HepG2 (cell line): ENCODE data around the gene MRPL27. TPM values are rescaled to one million over a fixed set of nuclear protein-coding genes. Genes with fewer than 3 reads are reported as not detected.
A peak's percentile ranks its signal among the peaks of the same experiment; 100 is the strongest.

ENCODE experiments used
- DR1 ChIP-seq: sonication (generic); formaldehyde crosslinking; IDR thresholded peaks from 2 replicates; pipeline ENCODE4 v1.8.0; 2021; ENCODE audit warnings: mild to moderate bottlenecking, missing genetic modification reagents, inconsistent platforms
- ETV5 ChIP-seq: IDR thresholded peaks from 2 replicates; pipeline ENCODE4 v1.6.1; 2018; ENCODE audit warnings: missing biosample characterization, missing genetic modification reagents, inconsistent platforms, borderline replicate concordance
- KLF16 ChIP-seq, 2 experiments: sonication (generic) in 1 of 2; formaldehyde crosslinking in 1 of 2; IDR thresholded peaks; 2 replicates each; pipeline versions ENCODE4 v1.6.1 to v1.8.0; 2016 to 2023; ENCODE audit warnings: missing genetic modification reagents in 2 of 2, missing compliant biosample characterization in 1 of 2
- SMAD1 ChIP-seq: sonication (generic); formaldehyde crosslinking; IDR thresholded peaks from 2 replicates; pipeline ENCODE4 v1.4.0; 2020; ENCODE audit warnings: missing genetic modification reagents, low read depth, mild to moderate bottlenecking, borderline replicate concordance
- ZFP62 ChIP-seq: sonication (generic); formaldehyde crosslinking; IDR thresholded peaks from 2 replicates; pipeline ENCODE4 v1.4.0; 2020; ENCODE audit warnings: missing genetic modification reagents
- ZNF350 ChIP-seq: sonication (generic); formaldehyde crosslinking; IDR thresholded peaks from 2 replicates; pipeline ENCODE4 v1.4.0; 2020; ENCODE audit warnings: mild to moderate bottlenecking, low read depth, missing genetic modification reagents, borderline replicate concordance
- ZNF607 ChIP-seq: sonication (generic); formaldehyde crosslinking; IDR thresholded peaks from 2 replicates; pipeline ENCODE4 v1.5.1; 2020; ENCODE audit warnings: missing genetic modification reagents, mild to moderate bottlenecking, borderline replicate concordance
- ZNF670 ChIP-seq: sonication (generic); formaldehyde crosslinking; IDR thresholded peaks from 2 replicates; pipeline ENCODE4 v1.8.0; 2022; ENCODE audit warnings: mild to moderate bottlenecking, missing genetic modification reagents, borderline replicate concordance
- ZNF678 ChIP-seq: sonication (generic); formaldehyde crosslinking; IDR thresholded peaks from 2 replicates; pipeline ENCODE4 v1.4.0; 2020; ENCODE audit warnings: mild to moderate bottlenecking, missing genetic modification reagents
- ZNF761 ChIP-seq: sonication (generic); formaldehyde crosslinking; conservative IDR thresholded peaks from 2 replicates; pipeline ENCODE4 v1.4.0; 2020; ENCODE audit warnings: mild to moderate bottlenecking, missing genetic modification reagents
- ZNF777 ChIP-seq: sonication (generic); formaldehyde crosslinking; IDR thresholded peaks from 2 replicates; pipeline ENCODE4 v1.4.0; 2020; ENCODE audit warnings: missing genetic modification reagents
- ZSCAN30 ChIP-seq: sonication (generic); formaldehyde crosslinking; IDR thresholded peaks from 2 replicates; pipeline ENCODE4 v1.5.0; 2020; ENCODE audit warnings: mild to moderate bottlenecking, missing genetic modification reagents
- ZSCAN9 ChIP-seq: IDR thresholded peaks from 2 replicates; pipeline ENCODE4 v1.6.1; 2016; ENCODE audit warnings: borderline replicate concordance
- polyA plus RNA-seq, 8 experiments: library from polyadenylated mRNA; depleted of rRNA in 3 of 8; stranded (reverse) in 7 of 8; unstranded in 1 of 8; fragments of >200 nt; fragmentation: Illumina TruSeq in 4 of 8; extraction: Trizol in 4 of 8; gene quantifications; 2 replicates each; pipeline versions ENCODE4 v1.2.1 to v1.2.3, GENCODE V29; 2011 to 2016; ENCODE audit warnings: low read depth in 4 of 8, missing spikeins in 1 of 8, mixed read lengths in 1 of 8; ENCODE audit not compliant: insufficient read depth in 1 of 8
- total RNA-seq, 5 experiments: library from RNA; depleted of rRNA; stranded (reverse); fragments of >200 nt; fragmentation: Illumina TruSeq; extraction: Trizol; gene quantifications; 2 replicates each; pipeline ENCODE4 v1.2.3, GENCODE V29; 2016; ENCODE audit warnings: low read depth in 1 of 5
- TF ChIP-seq, protein P1 (sequence below): sonication (generic); formaldehyde crosslinking; IDR thresholded peaks from 2 replicates; pipeline ENCODE4 v1.4.0; 2020; ENCODE audit warnings: missing genetic modification reagents
- TF ChIP-seq, protein P2 (sequence below): sonication (generic); formaldehyde crosslinking; IDR thresholded peaks from 2 replicates; pipeline ENCODE4 v1.5.1; 2020; ENCODE audit warnings: missing genetic modification reagents, mild to moderate bottlenecking, borderline replicate concordance
- TF ChIP-seq, protein P3 (sequence below): sonication (generic); formaldehyde crosslinking; IDR thresholded peaks from 2 replicates; pipeline ENCODE4 v1.5.0; 2020; ENCODE audit warnings: missing genetic modification reagents
- TF ChIP-seq, protein P4 (sequence below): sonication (generic); formaldehyde crosslinking; IDR thresholded peaks from 2 replicates; pipeline ENCODE4 v1.4.0; 2020; ENCODE audit warnings: mild to moderate bottlenecking, low read depth, missing genetic modification reagents
- TF ChIP-seq, protein P5 (sequence below): sonication (generic); formaldehyde crosslinking; IDR thresholded peaks from 2 replicates; pipeline ENCODE4 v1.5.0; 2020; ENCODE audit warnings: missing genetic modification reagents, mild to moderate bottlenecking, borderline replicate concordance

The MRPL27 gene
- total and polyA plus RNA-seq, 2 of the 13 experiments (the other 11 are each of a cell fraction or from before 2014, with no cell fraction given): 137 to 217 TPM

DNA sequence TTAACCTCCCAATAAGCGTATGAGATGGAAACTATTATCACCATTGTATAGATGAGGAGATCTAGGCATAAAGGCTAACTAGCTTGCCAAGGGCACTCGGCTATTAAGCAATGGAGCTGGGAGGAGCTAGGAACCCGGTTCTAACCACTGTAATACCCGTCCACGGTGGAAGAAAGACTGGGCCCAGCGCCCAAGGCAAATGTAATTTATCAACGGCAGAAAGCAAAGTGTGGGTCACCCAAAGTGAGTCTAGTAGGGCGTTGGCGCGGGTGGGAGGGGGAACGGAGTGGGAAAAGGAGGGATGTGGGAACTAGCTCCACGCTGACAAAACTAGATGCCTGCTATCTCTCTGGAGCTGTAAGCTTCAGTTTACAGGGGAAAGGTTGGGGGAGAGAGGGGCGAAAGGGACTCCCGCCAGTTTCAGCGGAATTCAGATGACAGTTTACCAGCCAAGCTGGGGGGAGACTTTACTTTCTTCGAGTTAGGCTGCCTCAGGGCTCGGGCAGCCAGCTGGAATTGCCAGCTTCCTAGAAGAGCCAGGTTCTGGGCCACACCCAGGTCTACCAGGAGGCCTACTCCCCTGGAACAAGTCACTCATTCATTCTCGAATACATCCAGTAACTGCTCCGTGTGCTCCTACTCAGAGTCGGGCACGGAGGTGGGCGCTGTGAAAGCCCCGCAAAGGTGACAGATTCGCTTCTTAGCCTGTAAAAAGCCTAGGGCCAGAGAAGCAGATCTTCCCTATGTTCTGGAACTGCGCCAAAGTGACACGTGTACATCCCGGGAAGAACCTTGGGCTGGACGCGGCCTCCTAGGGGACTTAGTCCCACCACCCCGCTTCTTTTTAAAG is 23.5 kb upstream of the MRPL27 start (continued):
- TF ChIP-seq, protein P1, sequence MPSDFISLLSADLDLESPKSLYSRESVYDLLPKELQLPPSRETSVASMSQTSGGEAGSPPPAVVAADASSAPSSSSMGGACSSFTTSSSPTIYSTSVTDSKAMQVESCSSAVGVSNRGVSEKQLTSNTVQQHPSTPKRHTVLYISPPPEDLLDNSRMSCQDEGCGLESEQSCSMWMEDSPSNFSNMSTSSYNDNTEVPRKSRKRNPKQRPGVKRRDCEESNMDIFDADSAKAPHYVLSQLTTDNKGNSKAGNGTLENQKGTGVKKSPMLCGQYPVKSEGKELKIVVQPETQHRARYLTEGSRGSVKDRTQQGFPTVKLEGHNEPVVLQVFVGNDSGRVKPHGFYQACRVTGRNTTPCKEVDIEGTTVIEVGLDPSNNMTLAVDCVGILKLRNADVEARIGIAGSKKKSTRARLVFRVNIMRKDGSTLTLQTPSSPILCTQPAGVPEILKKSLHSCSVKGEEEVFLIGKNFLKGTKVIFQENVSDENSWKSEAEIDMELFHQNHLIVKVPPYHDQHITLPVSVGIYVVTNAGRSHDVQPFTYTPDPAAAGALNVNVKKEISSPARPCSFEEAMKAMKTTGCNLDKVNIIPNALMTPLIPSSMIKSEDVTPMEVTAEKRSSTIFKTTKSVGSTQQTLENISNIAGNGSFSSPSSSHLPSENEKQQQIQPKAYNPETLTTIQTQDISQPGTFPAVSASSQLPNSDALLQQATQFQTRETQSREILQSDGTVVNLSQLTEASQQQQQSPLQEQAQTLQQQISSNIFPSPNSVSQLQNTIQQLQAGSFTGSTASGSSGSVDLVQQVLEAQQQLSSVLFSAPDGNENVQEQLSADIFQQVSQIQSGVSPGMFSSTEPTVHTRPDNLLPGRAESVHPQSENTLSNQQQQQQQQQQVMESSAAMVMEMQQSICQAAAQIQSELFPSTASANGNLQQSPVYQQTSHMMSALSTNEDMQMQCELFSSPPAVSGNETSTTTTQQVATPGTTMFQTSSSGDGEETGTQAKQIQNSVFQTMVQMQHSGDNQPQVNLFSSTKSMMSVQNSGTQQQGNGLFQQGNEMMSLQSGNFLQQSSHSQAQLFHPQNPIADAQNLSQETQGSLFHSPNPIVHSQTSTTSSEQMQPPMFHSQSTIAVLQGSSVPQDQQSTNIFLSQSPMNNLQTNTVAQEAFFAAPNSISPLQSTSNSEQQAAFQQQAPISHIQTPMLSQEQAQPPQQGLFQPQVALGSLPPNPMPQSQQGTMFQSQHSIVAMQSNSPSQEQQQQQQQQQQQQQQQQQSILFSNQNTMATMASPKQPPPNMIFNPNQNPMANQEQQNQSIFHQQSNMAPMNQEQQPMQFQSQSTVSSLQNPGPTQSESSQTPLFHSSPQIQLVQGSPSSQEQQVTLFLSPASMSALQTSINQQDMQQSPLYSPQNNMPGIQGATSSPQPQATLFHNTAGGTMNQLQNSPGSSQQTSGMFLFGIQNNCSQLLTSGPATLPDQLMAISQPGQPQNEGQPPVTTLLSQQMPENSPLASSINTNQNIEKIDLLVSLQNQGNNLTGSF (CRISPR knock-in tag): no peak
- TF ChIP-seq, protein P2, sequence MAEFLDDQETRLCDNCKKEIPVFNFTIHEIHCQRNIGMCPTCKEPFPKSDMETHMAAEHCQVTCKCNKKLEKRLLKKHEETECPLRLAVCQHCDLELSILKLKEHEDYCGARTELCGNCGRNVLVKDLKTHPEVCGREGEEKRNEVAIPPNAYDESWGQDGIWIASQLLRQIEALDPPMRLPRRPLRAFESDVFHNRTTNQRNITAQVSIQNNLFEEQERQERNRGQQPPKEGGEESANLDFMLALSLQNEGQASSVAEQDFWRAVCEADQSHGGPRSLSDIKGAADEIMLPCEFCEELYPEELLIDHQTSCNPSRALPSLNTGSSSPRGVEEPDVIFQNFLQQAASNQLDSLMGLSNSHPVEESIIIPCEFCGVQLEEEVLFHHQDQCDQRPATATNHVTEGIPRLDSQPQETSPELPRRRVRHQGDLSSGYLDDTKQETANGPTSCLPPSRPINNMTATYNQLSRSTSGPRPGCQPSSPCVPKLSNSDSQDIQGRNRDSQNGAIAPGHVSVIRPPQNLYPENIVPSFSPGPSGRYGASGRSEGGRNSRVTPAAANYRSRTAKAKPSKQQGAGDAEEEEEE (CRISPR knock-in tag): peak; percentile 89; the same call in 1 of the 2 replicates
- TF ChIP-seq, protein P3, sequence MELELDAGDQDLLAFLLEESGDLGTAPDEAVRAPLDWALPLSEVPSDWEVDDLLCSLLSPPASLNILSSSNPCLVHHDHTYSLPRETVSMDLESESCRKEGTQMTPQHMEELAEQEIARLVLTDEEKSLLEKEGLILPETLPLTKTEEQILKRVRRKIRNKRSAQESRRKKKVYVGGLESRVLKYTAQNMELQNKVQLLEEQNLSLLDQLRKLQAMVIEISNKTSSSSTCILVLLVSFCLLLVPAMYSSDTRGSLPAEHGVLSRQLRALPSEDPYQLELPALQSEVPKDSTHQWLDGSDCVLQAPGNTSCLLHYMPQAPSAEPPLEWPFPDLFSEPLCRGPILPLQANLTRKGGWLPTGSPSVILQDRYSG (CRISPR knock-in tag): no peak
- TF ChIP-seq DR1 (no peak), ZNF777 (CRISPR knock-in tag) (0 out of 2 replicates have a peak, but pooled peaks have one; percentile 24), KLF16 (CRISPR knock-in tag; IDR thresholded peaks at IDR 0.05) (no peak), ZNF670 (CRISPR knock-in tag) (no peak), ZNF678 (CRISPR knock-in tag) (no peak), ZNF761 (CRISPR knock-in tag) (no peak), ETV5 (CRISPR knock-in tag) (no peak), ZSCAN9 (CRISPR knock-in tag) (no peak), ZSCAN30 (no peak), ZFP62 (CRISPR knock-in tag) (no peak), ZNF350 (CRISPR knock-in tag) (no peak), SMAD1 (CRISPR knock-in tag) (no peak), ZNF607 (CRISPR knock-in tag) (no peak)
- TF ChIP-seq, protein P4, sequence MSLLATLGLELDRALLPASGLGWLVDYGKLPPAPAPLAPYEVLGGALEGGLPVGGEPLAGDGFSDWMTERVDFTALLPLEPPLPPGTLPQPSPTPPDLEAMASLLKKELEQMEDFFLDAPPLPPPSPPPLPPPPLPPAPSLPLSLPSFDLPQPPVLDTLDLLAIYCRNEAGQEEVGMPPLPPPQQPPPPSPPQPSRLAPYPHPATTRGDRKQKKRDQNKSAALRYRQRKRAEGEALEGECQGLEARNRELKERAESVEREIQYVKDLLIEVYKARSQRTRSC: no peak
- TF ChIP-seq, protein P5, sequence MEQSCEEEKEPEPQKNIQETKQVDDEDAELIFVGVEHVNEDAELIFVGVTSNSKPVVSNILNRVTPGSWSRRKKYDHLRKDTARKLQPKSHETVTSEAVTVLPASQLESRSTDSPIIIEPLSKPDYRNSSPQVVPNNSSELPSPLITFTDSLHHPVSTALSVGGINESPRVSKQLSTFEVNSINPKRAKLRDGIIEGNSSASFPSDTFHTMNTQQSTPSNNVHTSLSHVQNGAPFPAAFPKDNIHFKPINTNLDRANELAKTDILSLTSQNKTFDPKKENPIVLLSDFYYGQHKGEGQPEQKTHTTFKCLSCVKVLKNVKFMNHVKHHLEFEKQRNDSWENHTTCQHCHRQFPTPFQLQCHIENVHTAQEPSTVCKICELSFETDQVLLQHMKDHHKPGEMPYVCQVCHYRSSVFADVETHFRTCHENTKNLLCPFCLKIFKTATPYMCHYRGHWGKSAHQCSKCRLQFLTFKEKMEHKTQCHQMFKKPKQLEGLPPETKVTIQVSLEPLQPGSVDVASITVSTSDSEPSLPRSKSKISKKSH (CRISPR knock-in tag): no peak
